Skeletal muscle tissue (tissue), 4 donors: ENCODE data around the gene GPRIN3. TPM values are rescaled to one million over a fixed set of nuclear protein-coding genes. Genes with fewer than 3 reads are reported as not detected.

Experiments
- H3K27ac ChIP-seq: one replicate; pipeline ENCODE4 v1.7.0; 2013; ENCODE audit warnings: mild to moderate bottlenecking, low read depth, low read length, inconsistent platforms
- H3K27me3 ChIP-seq, 3 donors: one replicate each; pipeline ENCODE4 v1.7.0; 2013; ENCODE audit warnings: low read length in 3 of 3; ENCODE audit not compliant: control insufficient read depth in 3 of 3, insufficient read depth in 3 of 3
- H3K36me3 ChIP-seq, 3 donors: one replicate each; pipeline ENCODE4 v1.7.0; 2013; ENCODE audit warnings: low read length in 3 of 3; ENCODE audit not compliant: control insufficient read depth in 3 of 3, insufficient read depth in 3 of 3
- H3K4me1 ChIP-seq, 3 donors: one replicate each; pipeline ENCODE4 v1.7.0; 2013; ENCODE audit warnings: low read length in 3 of 3, mild to moderate bottlenecking in 3 of 3; ENCODE audit not compliant: control insufficient read depth in 3 of 3, insufficient read depth in 3 of 3
- H3K4me3 ChIP-seq, 3 donors: one replicate each; pipeline ENCODE4 v1.7.0; 2013; ENCODE audit warnings: low read length in 3 of 3
- H3K9ac ChIP-seq, 3 donors: one replicate each; pipeline ENCODE4 v1.7.0; 2013; ENCODE audit warnings: low read length in 3 of 3, mild to moderate bottlenecking in 3 of 3, moderate library complexity in 2 of 3, low read depth in 1 of 3
- H3K9me3 ChIP-seq, 3 donors: one replicate each; pipeline ENCODE4 v1.7.0; 2013; ENCODE audit warnings: low read length in 3 of 3; ENCODE audit not compliant: control insufficient read depth in 3 of 3
- total RNA-seq: library from RNA; depleted of rRNA; stranded (reverse); fragments of >200 nt; gene quantifications from one replicate; pipeline ENCODE4 v1.2.3, GENCODE V29; 2014
- donor health status: Osteomylitis.

GPRIN3 gene
- total RNA-seq, 1 donor from 2014 or later = 3.7 TPM

- Histone ChIP-seq H3K27me3 (peaks cover 0 to 16% (median 10%) of the 10 kb centered on the region in 3 donors), H3K4me3 (no peak overlapping the region), H3K36me3 (no peaks in the 10 kb centered on the region), H3K27ac (no peak overlapping the region), H3K9ac (no peak overlapping the region), H3K9me3 (no peaks in the 10 kb centered on the region), H3K4me1 (peaks cover 0 to 4% (median 4%) of the 10 kb centered on the region in 3 donors)
These were observed 3.7 kb downstream of the GPRIN3 start for GRCh38 chr4:89303814-89304388.

DNA sequence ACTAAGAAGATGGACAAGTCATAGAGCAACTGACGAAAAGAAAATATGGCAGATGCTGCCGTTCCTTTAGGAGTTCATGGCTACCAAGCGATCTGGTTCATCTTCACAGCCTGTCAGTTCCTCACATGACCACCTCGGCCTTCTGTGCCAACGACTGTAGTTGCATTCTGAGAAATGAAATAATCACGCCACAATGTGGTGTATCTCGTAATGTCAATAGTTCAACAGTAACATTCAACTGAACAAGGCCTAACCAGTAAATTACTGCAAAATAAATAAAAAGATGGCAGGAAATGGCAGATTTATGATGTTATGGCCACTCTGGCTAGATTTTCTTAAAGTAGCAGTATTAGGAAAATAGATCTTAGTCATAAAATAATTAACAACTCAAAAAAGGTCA, 4.4 kb downstream of the GPRIN3 start:
- no peak overlapping the region for H3K9ac ChIP-seq
- no peaks in the 10 kb centered on the region for H3K9me3 ChIP-seq
- H3K36me3 ChIP-seq = no peaks in the 10 kb centered on the region
- peaks cover 0 to 12% (median 9%) of the 10 kb centered on the region in 3 donors for H3K27me3 ChIP-seq
- H3K4me1 ChIP-seq = peaks cover 0 to 4% (median 4%) of the 10 kb centered on the region in 3 donors
- H3K27ac ChIP-seq = no peak overlapping the region
- H3K4me3 ChIP-seq = no peak overlapping the region

DNA sequence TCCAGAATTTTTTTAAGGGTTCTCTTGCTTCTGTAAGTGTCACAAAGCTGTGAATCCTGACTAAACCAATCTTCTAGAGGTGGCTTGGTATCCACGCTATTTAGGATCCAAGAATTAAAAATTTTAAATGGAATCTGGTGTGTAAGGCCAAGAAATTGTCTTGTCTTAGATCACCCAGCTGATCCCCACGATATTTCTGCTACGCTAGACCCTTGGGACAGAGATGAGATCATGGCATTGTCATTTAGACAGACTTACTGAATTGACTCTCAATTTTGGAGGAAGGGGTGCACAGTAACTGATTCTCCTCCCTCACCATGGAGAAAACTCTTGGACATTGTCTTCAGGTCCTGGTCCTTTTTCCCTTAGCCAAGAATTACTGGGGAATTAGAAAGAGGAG, 5.7 kb downstream of the GPRIN3 start:
- no peaks in the 10 kb centered on the region for H3K9me3 ChIP-seq
- no peaks in the 10 kb centered on the region for H3K4me1 ChIP-seq
- H3K9ac ChIP-seq = no peak overlapping the region
- peaks cover 0 to 5% (median 0%) of the 10 kb centered on the region in 3 donors for H3K27me3 ChIP-seq
- H3K27ac ChIP-seq = no peak overlapping the region
- H3K4me3 ChIP-seq = no peak overlapping the region
- H3K36me3 ChIP-seq = no peaks in the 10 kb centered on the region

DNA sequence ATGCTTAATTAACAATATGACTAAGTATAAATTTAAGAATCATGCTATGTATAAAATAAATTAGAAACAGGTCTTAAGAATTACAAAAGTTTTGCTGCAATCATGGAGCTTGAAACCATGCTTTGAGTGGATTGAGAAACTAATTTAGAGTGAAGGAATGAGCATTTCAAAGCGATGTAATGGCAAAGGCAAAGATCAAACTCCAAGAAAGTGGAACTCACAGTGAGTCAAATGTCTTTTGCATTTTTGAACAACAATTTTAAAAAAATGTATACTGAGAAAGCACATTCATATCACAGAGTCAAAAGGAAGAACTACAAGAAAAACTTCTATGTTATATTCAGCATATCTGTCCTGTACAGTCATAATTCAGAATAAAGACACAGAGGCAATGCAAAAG, 6.6 kb downstream of the GPRIN3 start:
- H3K36me3 ChIP-seq = no peaks in the 10 kb centered on the region
- no peaks in the 10 kb centered on the region for H3K9me3 ChIP-seq
- H3K9ac ChIP-seq = no peak overlapping the region
- H3K27ac ChIP-seq = no peak overlapping the region
- no peaks in the 10 kb centered on the region for H3K4me1 ChIP-seq
- no peak overlapping the region for H3K4me3 ChIP-seq
- H3K27me3 ChIP-seq = no peaks in the 10 kb centered on the region

DNA sequence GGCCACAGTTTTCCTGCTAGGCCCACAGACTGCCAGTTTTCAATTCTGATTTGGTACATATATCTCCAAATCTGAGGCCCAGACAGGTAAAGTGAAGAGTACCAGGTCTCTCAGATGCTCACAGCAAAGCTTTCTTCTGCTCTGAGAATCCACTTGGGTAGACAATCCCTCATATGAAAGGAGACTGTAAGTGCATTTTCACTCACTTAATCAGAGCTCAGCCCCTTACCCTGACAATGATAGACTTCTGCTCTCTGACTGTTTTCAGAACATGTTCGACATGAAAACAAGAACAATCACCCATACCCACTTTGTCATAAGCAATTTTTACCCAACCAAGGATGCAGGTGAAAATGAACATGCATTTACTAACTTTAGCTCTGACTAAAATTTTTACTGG, 7.1 kb downstream of the GPRIN3 start:
- Histone ChIP-seq H3K9me3 (no peaks in the 10 kb centered on the region), H3K4me3 (no peak overlapping the region), H3K4me1 (no peaks in the 10 kb centered on the region)

DNA sequence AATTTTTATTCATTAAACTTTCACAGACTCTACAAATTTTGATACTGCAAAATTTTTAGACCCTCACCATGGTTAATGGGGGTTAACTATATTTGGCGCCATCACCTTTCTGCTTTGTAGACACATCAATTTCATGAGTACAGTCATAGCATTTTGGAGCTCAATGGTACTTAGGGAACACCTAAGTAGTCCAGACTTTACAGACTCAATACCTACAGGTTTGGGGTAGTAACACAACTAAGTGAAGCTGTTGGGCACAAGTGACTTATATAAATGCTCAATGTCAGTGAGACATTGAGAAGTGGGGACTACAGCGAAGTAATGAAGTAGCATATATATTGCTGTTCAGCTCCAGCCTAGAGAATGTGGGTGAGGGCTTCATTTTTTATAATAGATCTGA, 7.5 kb downstream of the GPRIN3 start:
- Histone ChIP-seq H3K9ac (no peak overlapping the region), H3K4me1 (no peaks in the 10 kb centered on the region), H3K27me3 (no peaks in the 10 kb centered on the region), H3K27ac (no peak overlapping the region), H3K4me3 (no peak overlapping the region), H3K36me3 (no peaks in the 10 kb centered on the region), H3K9me3 (no peaks in the 10 kb centered on the region)

More for the DNA sequence above, 7.1 kb downstream of the GPRIN3 start:
- H3K27ac ChIP-seq = no peak overlapping the region
- no peak overlapping the region for H3K9ac ChIP-seq
- no peaks in the 10 kb centered on the region for H3K27me3 ChIP-seq
- no peaks in the 10 kb centered on the region for H3K36me3 ChIP-seq

DNA sequence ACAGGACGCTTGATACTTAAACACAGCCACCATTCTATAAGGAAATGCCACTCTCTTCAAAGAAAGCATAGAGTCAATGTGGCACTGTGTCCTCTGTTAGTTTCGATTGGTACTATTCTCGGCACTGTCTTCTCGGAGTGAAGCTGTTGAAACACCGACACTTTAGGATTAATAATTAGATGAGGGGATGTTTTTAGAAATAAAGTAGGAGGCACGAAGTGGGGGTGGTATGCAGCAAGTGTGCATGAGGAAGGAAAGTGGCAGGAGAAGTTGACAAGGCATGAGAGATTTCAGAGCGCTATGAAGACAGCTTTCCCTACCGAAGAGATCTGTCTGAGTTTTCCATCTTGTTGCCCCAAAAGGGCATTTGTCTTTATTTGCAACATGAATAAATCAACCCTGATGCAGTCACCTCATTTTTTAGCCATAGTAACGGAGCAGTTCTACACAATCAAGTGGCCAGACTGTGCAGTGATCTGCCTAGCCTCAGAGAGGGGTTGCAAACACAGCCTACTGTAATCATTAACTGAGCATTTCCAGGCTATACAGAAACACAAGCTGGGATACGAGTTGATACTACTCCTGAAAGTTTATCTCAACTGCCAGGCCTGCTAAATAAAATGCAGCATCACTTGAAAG, 8.3 kb downstream of the GPRIN3 start:
- H3K4me3 ChIP-seq = peak overlapping the region; percentile 25 to 36 (median 32)
- no peaks in the 10 kb centered on the region for H3K36me3 ChIP-seq
- no peaks in the 10 kb centered on the region for H3K4me1 ChIP-seq
- H3K9ac ChIP-seq = peak overlapping the region in 2 of 3 donors; percentile 13 to 26
- H3K9me3 ChIP-seq = no peaks in the 10 kb centered on the region
- no peaks in the 10 kb centered on the region for H3K27me3 ChIP-seq
- no peak overlapping the region for H3K27ac ChIP-seq

- Histone ChIP-seq H3K36me3 (no peaks in the 10 kb centered on the region), H3K27ac (no peak overlapping the region), H3K27me3 (no peaks in the 10 kb centered on the region), H3K9me3 (no peaks in the 10 kb centered on the region), H3K4me3 (peak overlapping the region in 1 of 3 donors; percentile 36), H3K9ac (no peak overlapping the region), H3K4me1 (no peaks in the 10 kb centered on the region)
These were observed 8.8 kb downstream of the GPRIN3 start for GRCh38 chr4:89298788-89299152.

- H3K9me3 ChIP-seq = no peaks in the 10 kb centered on the region
- no peak overlapping the region for H3K4me3 ChIP-seq
- H3K36me3 ChIP-seq = no peaks in the 10 kb centered on the region
- H3K27ac ChIP-seq = no peak overlapping the region
- H3K27me3 ChIP-seq = no peaks in the 10 kb centered on the region
- no peaks in the 10 kb centered on the region for H3K4me1 ChIP-seq
- no peak overlapping the region for H3K9ac ChIP-seq
These were observed 9.4 kb downstream of the GPRIN3 start for GRCh38 chr4:89298155-89298554.

GRCh38 chr4:89296896-89297295, 10.7 kb downstream of the GPRIN3 start:
- no peaks in the 10 kb centered on the region for H3K9me3 ChIP-seq
- H3K27me3 ChIP-seq = no peaks in the 10 kb centered on the region
- no peak overlapping the region for H3K4me3 ChIP-seq
- no peaks in the 10 kb centered on the region for H3K4me1 ChIP-seq
- no peak overlapping the region for H3K27ac ChIP-seq
- no peak overlapping the region for H3K9ac ChIP-seq
- H3K36me3 ChIP-seq = no peaks in the 10 kb centered on the region
